BJ (cell line): Measurements from ENCODE around the gene SYNJ1. TPM values are rescaled to one million over a fixed set of nuclear protein-coding genes. Genes with fewer than 3 reads are reported as not detected.
A peak's percentile ranks its signal among the peaks of the same experiment; 100 is the strongest.
"Not testable (repeated sequence)": the region's sequence is repeated elsewhere in the genome, so short reads cannot be mapped to it uniquely, and the experiment has no call there.

Experiments used
- CTCF ChIA-PET: fragments of 350-600 bp; formaldehyde crosslinking; extraction: SDS; loops from one replicate; lab custom pipeline; 2021; ENCODE audit warnings: antibody characterized with exemption, inconsistent platforms; lab: Yijun Ruan, JAX
- POLR2A ChIA-PET: fragments of 300-600 bp; sonication (Branson Sonifier 250); formaldehyde crosslinking; extraction: SDS; loops from one replicate; lab custom pipeline; 2021; ENCODE audit warnings: antibody characterized with exemption; lab: Charles Lee
- DNase-seq: peaks from one replicate; pipeline ENCODE4 v3.0.0-alpha.2; 2011; ENCODE audit warnings: low read depth
- H3K27me3 ChIP-seq: 2 replicates; pipeline ENCODE4 v1.6.0; 2011; ENCODE audit warnings: low read length; ENCODE audit not compliant: control insufficient read depth, insufficient read depth
- H3K36me3 ChIP-seq: 2 replicates; pipeline ENCODE4 v1.5.1; 2011; ENCODE audit warnings: low read length; ENCODE audit not compliant: control insufficient read depth, insufficient read depth
- H3K4me3 ChIP-seq: 2 replicates; pipeline ENCODE4 v1.5.1; 2011; ENCODE audit warnings: low read depth, mild to moderate bottlenecking, control low read depth, low read length
- polyA minus RNA-seq: library from RNA; depleted of rRNA, polyadenylated mRNA; stranded (reverse); fragments of >200 nt; gene quantifications from 2 replicates; pipeline ENCODE4 v1.2.3, GENCODE V29; 2011; rRNA and poly(A)+ RNA removed
- polyA plus RNA-seq: library from polyadenylated mRNA; depleted of rRNA; stranded (reverse); fragments of >200 nt; gene quantifications from 2 replicates; pipeline ENCODE4 v1.2.3, GENCODE V29; 2011; rRNA removed
- TF ChIP-seq, protein P1 (sequence below): IDR thresholded peaks from 2 replicates; pipeline ENCODE4 v1.5.1; 2011; ENCODE audit warnings: low read depth, mild to moderate bottlenecking, control low read depth, inconsistent platforms, low read length, moderate library complexity; ENCODE audit not compliant: insufficient read depth

SYNJ1 gene, protein sequence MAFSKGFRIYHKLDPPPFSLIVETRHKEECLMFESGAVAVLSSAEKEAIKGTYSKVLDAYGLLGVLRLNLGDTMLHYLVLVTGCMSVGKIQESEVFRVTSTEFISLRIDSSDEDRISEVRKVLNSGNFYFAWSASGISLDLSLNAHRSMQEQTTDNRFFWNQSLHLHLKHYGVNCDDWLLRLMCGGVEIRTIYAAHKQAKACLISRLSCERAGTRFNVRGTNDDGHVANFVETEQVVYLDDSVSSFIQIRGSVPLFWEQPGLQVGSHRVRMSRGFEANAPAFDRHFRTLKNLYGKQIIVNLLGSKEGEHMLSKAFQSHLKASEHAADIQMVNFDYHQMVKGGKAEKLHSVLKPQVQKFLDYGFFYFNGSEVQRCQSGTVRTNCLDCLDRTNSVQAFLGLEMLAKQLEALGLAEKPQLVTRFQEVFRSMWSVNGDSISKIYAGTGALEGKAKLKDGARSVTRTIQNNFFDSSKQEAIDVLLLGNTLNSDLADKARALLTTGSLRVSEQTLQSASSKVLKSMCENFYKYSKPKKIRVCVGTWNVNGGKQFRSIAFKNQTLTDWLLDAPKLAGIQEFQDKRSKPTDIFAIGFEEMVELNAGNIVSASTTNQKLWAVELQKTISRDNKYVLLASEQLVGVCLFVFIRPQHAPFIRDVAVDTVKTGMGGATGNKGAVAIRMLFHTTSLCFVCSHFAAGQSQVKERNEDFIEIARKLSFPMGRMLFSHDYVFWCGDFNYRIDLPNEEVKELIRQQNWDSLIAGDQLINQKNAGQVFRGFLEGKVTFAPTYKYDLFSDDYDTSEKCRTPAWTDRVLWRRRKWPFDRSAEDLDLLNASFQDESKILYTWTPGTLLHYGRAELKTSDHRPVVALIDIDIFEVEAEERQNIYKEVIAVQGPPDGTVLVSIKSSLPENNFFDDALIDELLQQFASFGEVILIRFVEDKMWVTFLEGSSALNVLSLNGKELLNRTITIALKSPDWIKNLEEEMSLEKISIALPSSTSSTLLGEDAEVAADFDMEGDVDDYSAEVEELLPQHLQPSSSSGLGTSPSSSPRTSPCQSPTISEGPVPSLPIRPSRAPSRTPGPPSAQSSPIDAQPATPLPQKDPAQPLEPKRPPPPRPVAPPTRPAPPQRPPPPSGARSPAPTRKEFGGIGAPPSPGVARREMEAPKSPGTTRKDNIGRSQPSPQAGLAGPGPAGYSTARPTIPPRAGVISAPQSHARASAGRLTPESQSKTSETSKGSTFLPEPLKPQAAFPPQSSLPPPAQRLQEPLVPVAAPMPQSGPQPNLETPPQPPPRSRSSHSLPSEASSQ (N-terminal part only)
- polyA plus RNA-seq (4.2 and 5.0 TPM in 2 replicates), polyA minus RNA-seq (3.0 and 3.5 TPM in 2 replicates)

DNA sequence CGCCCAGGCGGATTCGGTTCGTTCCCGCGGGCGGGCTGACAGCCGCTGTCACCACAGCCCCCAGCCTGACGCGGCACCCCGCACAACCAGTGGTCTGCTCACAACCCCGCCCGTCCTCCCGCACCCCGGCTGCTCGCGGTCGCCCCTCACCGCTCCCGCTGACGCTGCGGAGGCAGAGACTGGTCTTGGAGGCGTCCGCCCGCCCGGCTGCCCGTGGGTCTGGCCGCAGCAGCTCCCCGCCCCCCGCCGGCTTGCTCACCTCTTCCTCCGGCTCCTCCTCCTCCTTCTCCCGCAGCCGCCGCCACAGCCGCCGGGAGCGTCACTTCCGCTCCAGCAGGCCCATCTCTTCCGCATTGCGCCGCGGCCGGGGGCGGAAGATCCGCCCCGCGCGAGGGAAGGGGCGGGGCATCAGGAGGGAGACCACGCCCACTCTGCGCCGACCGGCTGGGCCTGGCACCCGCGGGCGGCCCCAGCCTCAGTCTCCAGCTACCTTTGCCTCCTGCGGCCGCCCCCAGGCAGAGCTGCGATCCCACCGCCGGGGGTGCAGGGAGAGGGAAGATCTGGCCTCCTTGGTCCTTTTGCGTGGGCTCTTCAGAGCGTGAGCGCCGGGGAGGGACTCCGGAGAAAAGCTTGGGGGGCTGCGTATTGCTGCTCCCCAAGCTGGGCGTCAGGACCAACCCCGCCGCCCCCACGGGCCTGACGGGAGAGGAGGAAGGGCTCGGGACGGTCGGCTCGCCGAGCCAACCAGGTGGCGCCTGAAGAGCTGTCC is at the start of gene SYNJ1:
TSS of gene SYNJ1 (minus strand) at position 327 of the 769 bp plus-strand sequence. CDS start 1,118 bp downstream, outside the sequence.
- ChIA-PET CTCF (interaction anchor here (1.8 to 2.3 kb wide), 2 partner anchors 21 to 44 kb away, joined by 4 to 12 read pairs; partner anchors contain the start of gene PAXBP1), POLR2A (interaction anchor here (0.7 kb wide), 1 partner anchor 33 kb away, joined by 3 read pairs; no protein-coding TSS in a partner anchor)
- peak; percentile 59 for DNase-seq
- TF ChIP-seq, protein P1, sequence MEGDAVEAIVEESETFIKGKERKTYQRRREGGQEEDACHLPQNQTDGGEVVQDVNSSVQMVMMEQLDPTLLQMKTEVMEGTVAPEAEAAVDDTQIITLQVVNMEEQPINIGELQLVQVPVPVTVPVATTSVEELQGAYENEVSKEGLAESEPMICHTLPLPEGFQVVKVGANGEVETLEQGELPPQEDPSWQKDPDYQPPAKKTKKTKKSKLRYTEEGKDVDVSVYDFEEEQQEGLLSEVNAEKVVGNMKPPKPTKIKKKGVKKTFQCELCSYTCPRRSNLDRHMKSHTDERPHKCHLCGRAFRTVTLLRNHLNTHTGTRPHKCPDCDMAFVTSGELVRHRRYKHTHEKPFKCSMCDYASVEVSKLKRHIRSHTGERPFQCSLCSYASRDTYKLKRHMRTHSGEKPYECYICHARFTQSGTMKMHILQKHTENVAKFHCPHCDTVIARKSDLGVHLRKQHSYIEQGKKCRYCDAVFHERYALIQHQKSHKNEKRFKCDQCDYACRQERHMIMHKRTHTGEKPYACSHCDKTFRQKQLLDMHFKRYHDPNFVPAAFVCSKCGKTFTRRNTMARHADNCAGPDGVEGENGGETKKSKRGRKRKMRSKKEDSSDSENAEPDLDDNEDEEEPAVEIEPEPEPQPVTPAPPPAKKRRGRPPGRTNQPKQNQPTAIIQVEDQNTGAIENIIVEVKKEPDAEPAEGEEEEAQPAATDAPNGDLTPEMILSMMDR, result no peak
- Histone ChIP-seq H3K36me3 (no peaks in the 10 kb centered on the region), H3K4me3 (peak within 1 kb of the TSS; percentile 96), H3K27me3 (no peaks in the 10 kb centered on the region)

GRCh38 chr21:32777269-32777668 is 49.5 kb upstream of the SYNJ1 start:
- ChIA-PET CTCF (interaction anchor here (1.0 to 1.2 kb wide), 2 partner anchors 24 to 26 kb away, joined by 3 to 4 read pairs; no protein-coding TSS in a partner anchor), POLR2A (no interaction called here)
- H3K4me3 ChIP-seq, result no peak overlapping the region
- no peaks in the 10 kb centered on the region for H3K36me3 ChIP-seq
- no peak for DNase-seq
- no peaks in the 10 kb centered on the region for H3K27me3 ChIP-seq
- TF ChIP-seq, protein P1, result no peak

DNA sequence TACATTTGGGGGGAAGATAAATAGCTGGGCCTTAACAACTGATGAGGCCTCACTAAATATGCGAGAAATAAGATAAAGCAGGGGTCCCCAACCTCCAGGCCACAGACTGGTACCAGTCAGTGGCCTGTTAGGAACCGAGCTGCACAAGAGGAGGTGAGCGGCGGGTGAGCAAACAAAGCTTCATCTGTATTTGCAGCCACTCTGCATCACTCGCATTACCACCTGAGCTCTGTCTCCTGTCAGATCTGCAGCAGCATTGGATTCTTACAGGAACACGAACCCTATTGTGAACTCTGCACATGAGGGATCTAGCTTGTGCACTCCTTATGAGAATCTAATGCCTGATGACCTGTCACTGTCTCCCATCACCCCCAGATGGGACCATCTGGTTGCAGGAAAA is 48.9 kb upstream of the SYNJ1 start:
- DNase-seq, result no peak
- CTCF ChIA-PET, result interaction anchor here (0.8 to 1.2 kb wide), 2 partner anchors 25 to 41 kb away, joined by 3 read pairs; no protein-coding TSS in a partner anchor
- Histone ChIP-seq H3K36me3 (no peaks in the 10 kb centered on the region), H3K27me3 (no peaks in the 10 kb centered on the region), H3K4me3 (no peak overlapping the region)
- TF ChIP-seq, protein P1, result no peak
- POLR2A ChIA-PET, result no interaction called here

- H3K36me3 ChIP-seq, CTCF ChIA-PET, POLR2A ChIA-PET, H3K27me3 ChIP-seq, H3K4me3 ChIP-seq, DNase-seq: not testable (repeated sequence)
Measured at GRCh38 chr21:32773048-32773344, 45.2 kb upstream of the SYNJ1 start.
